DOHH2 (cell line): ENCODE results near the gene NMB.

Experiments
- H3F3A ChIP-seq: fragments of 200-600 bp; sonication (generic), shearing (Covaris generic); 2 replicates; pipeline ENCODE4 v1.6.0; 2016; ENCODE audit warnings: antibody characterized with exemption, mild to moderate bottlenecking; ENCODE audit not compliant: control insufficient read depth, insufficient read depth
- H3K27ac ChIP-seq: fragments of 200-600 bp; sonication (generic); 2 replicates; pipeline ENCODE4 v1.5.1; 2014; ENCODE audit warnings: low read depth, mild to moderate bottlenecking, low read length, moderate library complexity
- H3K27me3 ChIP-seq: fragments of 200-600 bp; sonication (generic); 2 replicates; pipeline ENCODE4 v1.6.1; 2014; ENCODE audit warnings: mild to moderate bottlenecking, low read length, mixed read lengths; ENCODE audit not compliant: control insufficient read depth
- H3K36me3 ChIP-seq: fragments of 200-600 bp; sonication (generic); 2 replicates; pipeline ENCODE4 v1.6.1; 2014; ENCODE audit warnings: mild to moderate bottlenecking, low read length, moderate library complexity, mixed read lengths; ENCODE audit not compliant: control insufficient read depth
- H3K4me1 ChIP-seq: fragments of 200-600 bp; sonication (generic); 2 replicates; pipeline ENCODE4 v1.6.1; 2014; ENCODE audit warnings: mild to moderate bottlenecking, low read length, mixed read lengths; ENCODE audit not compliant: control insufficient read depth
- H3K4me2 ChIP-seq: fragments of 200-600 bp; sonication (generic); 2 replicates; pipeline ENCODE4 v1.6.0; 2014; ENCODE audit warnings: mild to moderate bottlenecking, low read length, moderate library complexity
- H3K4me3 ChIP-seq: fragments of 200-600 bp; sonication (generic); 2 replicates; pipeline ENCODE4 v1.5.1; 2014; ENCODE audit warnings: mild to moderate bottlenecking, low read length, mixed read lengths
- H3K79me2 ChIP-seq: fragments of 200-600 bp; sonication (generic); 2 replicates; pipeline ENCODE4 v1.6.1; 2014; ENCODE audit warnings: mild to moderate bottlenecking, low read length, mixed read lengths; ENCODE audit not compliant: control insufficient read depth
- H3K9me2 ChIP-seq: fragments of 200-600 bp; sonication (generic); replicated peaks from 2 replicates; pipeline ENCODE4 v1.6.1; 2014; ENCODE audit warnings: mild to moderate bottlenecking, low read length, mixed read lengths; ENCODE audit not compliant: control insufficient read depth
- H3K9me3 ChIP-seq: fragments of 200-600 bp; sonication (generic); 2 replicates; pipeline ENCODE4 v1.6.1; 2014; ENCODE audit warnings: antibody characterized with exemption, low read length, mixed read lengths; ENCODE audit not compliant: control insufficient read depth, insufficient read depth
- H4K20me1 ChIP-seq: fragments of 200-600 bp; sonication (generic); 2 replicates; pipeline ENCODE4 v1.6.0; 2014; ENCODE audit warnings: low read depth, mild to moderate bottlenecking, antibody characterized with exemption, low read length, moderate library complexity; ENCODE audit not compliant: control insufficient read depth, insufficient read depth
- CTCF ChIP-seq: fragments of 200-600 bp; sonication (generic); IDR thresholded peaks from one replicate; pipeline ENCODE4 v1.5.1; 2014; ENCODE audit warnings: antibody characterized with exemption, mild to moderate bottlenecking, low read depth, low read length; ENCODE audit not compliant: poor library complexity, severe bottlenecking
- EZH2phosphoT487 ChIP-seq: fragments of 200-600 bp; sonication (generic); IDR thresholded peaks from 2 replicates; pipeline ENCODE4 v1.6.1; 2017; ENCODE audit warnings: borderline replicate concordance, mild to moderate bottlenecking, antibody characterized with exemption, low read length, moderate library complexity, mixed read lengths

Gene NMB

GRCh38 chr15:84656972-84657371 lies 1.0 kb downstream of the NMB start:
- peaks cover 8% of the 10 kb centered on the region; the same call in 1 of the 2 replicates for H3F3A ChIP-seq

GRCh38 chr15:84654689-84655453 lies 3.1 kb downstream of the NMB start:
- H3K36me3 ChIP-seq, result peaks cover 38% of the 10 kb centered on the region
- H3K9me2 ChIP-seq, result no peaks in the 10 kb centered on the region
- peaks cover 29% of the 10 kb centered on the region for H3K79me2 ChIP-seq
- H3K27ac ChIP-seq, result peak overlapping the region; percentile 49
- H3K4me2 ChIP-seq, result peak overlapping the region; percentile 98
- peaks cover 46% of the 10 kb centered on the region for H3K4me1 ChIP-seq
- H4K20me1 ChIP-seq, result peaks cover 3% of the 10 kb centered on the region; the same call in 1 of the 2 replicates
- no peaks in the 10 kb centered on the region for H3K9me3 ChIP-seq
- TF ChIP-seq EZH2phosphoT487 (no peak), CTCF (peak; percentile 87)
- peaks cover 5% of the 10 kb centered on the region for H3K27me3 ChIP-seq
- peaks cover 8% of the 10 kb centered on the region; the same call in 1 of the 2 replicates for H3F3A ChIP-seq
- peak overlapping the region; percentile 99 for H3K4me3 ChIP-seq

More at GRCh38 chr15:84656972-84657371, 1.0 kb downstream of the NMB start:
- Histone ChIP-seq H3K9me2 (no peaks in the 10 kb centered on the region), H3K4me3 (no peak overlapping the region), H3K9me3 (no peaks in the 10 kb centered on the region), H3K4me2 (no peak overlapping the region; the same call in 1 of the 2 replicates), H3K4me1 (peaks cover 49% of the 10 kb centered on the region), H4K20me1 (no peaks in the 10 kb centered on the region), H3K79me2 (peaks cover 21% of the 10 kb centered on the region), H3K36me3 (peaks cover 21% of the 10 kb centered on the region), H3K27me3 (peaks cover 5% of the 10 kb centered on the region), H3K27ac (no peak overlapping the region)
- TF ChIP-seq CTCF (no peak), EZH2phosphoT487 (no peak)

GRCh38 chr15:84653910-84654688 lies 3.9 kb downstream of the NMB start, which contains the start of gene WDR73:
Gene WDR73 (minus strand): TSS chr15:84654283. CDS start chr15:84654274, 9 bp downstream.
- H3K9me3 ChIP-seq, result no peaks in the 10 kb centered on the region
- H3K36me3 ChIP-seq, result peaks cover 43% of the 10 kb centered on the region
- H3K4me1 ChIP-seq, result peaks cover 39% of the 10 kb centered on the region
- TF ChIP-seq EZH2phosphoT487, result no peak
- H3K4me3 ChIP-seq, result peak within 1 kb of the TSS; percentile 99
- peaks cover 29% of the 10 kb centered on the region for H3K79me2 ChIP-seq
- peak within 1 kb of the TSS; percentile 98 for H3K4me2 ChIP-seq
- no peaks in the 10 kb centered on the region for H3K9me2 ChIP-seq
- H3K27me3 ChIP-seq, result peaks cover 5% of the 10 kb centered on the region
- peaks cover 8% of the 10 kb centered on the region; the same call in 1 of the 2 replicates for H3F3A ChIP-seq
- peak within 1 kb of the TSS; percentile 49 for H3K27ac ChIP-seq
- peaks cover 3% of the 10 kb centered on the region; the same call in 1 of the 2 replicates for H4K20me1 ChIP-seq
